Activated B cell treated with CpG ODN at 0.5 μM for 24 hours (primary cell): ENCODE results near the gene GH1. TPM values are rescaled to one million over a fixed set of nuclear protein-coding genes. Genes with fewer than 3 reads are reported as not detected.
"Not testable (repeated sequence)": the region's sequence is repeated elsewhere in the genome, so short reads cannot be mapped to it uniquely, and the experiment has no call there.

Experiments
- ATAC-seq: fragments of 200-7000 bp; cut with Tn5 transposase; one replicate; pipeline ENCODE4 v1.10.0; 2021; ENCODE audit warnings: low read depth, mild to moderate bottlenecking, moderate library complexity
- CTCF ChIA-PET: fragments of 350-600 bp; sonication (Branson Sonifier 250); formaldehyde crosslinking; loops from one replicate; lab custom pipeline; 2021; ENCODE audit warnings: antibody characterized with exemption; lab: Charles Lee
- POLR2A ChIA-PET: fragments of 350-600 bp; sonication (Branson Sonifier 250); formaldehyde crosslinking; loops from one replicate; lab custom pipeline; 2021; ENCODE audit warnings: antibody characterized with exemption; lab: Charles Lee
- DNase-seq: peaks from one replicate; pipeline ENCODE4 v3.0.0; 2022
- H3K27ac Mint-ChIP-seq: one replicate; pipeline ENCODE4 v1.8.0; 2020; ENCODE audit warnings: mixed read lengths
- H3K27me3 Mint-ChIP-seq: one replicate; pipeline ENCODE4 v1.8.0; 2021; ENCODE audit warnings: mixed read lengths
- H3K36me3 Mint-ChIP-seq: one replicate; pipeline ENCODE4 v1.8.0; 2021; ENCODE audit warnings: low read depth, mixed read lengths
- H3K4me1 Mint-ChIP-seq: one replicate; pipeline ENCODE4 v1.8.0; 2021; ENCODE audit warnings: mixed read lengths
- H3K4me3 Mint-ChIP-seq: one replicate; pipeline ENCODE4 v1.8.0; 2020; ENCODE audit warnings: mild to moderate bottlenecking, mixed read lengths
- H3K9me3 Mint-ChIP-seq: one replicate; pipeline ENCODE4 v1.8.0; 2020; ENCODE audit warnings: mixed read lengths
- intact Hi-C: fragments of 100-400 bp; cut with micrococcal nuclease; formaldehyde crosslinking; loops from one replicate; pipeline ENCODE4 v1.15.1; 2024
- total RNA-seq: library from RNA; stranded (reverse); gene quantifications from 2 replicates; pipeline ENCODE4 v1.2.3, GENCODE V29; 2022

GH1 gene
- total RNA-seq, 1 donor from 2014 or later = not detected

GRCh38 chr17:63903787-63904201 is 14.8 kb downstream of the GH1 start:
- POLR2A ChIA-PET, H3K27me3 Mint-ChIP-seq, H3K36me3 Mint-ChIP-seq, H3K4me3 Mint-ChIP-seq, intact Hi-C loops, H3K9me3 Mint-ChIP-seq, H3K27ac Mint-ChIP-seq, H3K4me1 Mint-ChIP-seq: not testable (repeated sequence)
- ATAC-seq (peak; percentile 83), DNase-seq (peak; percentile 13)
- CTCF ChIA-PET = interaction anchor here (0.7 to 9.4 kb wide), 11 partner anchors 9 to 229 kb away, joined by 3 to 80 read pairs (median 10); no protein-coding TSS in a partner anchor

- H3K27ac Mint-ChIP-seq, DNase-seq, ATAC-seq, H3K27me3 Mint-ChIP-seq, intact Hi-C loops, H3K36me3 Mint-ChIP-seq, H3K4me1 Mint-ChIP-seq, H3K4me3 Mint-ChIP-seq, H3K9me3 Mint-ChIP-seq: not testable (repeated sequence)
- CTCF ChIA-PET = interaction anchor here (0.6 to 9.4 kb wide), 7 partner anchors 10 to 244 kb away, joined by 3 to 80 read pairs (median 10); no protein-coding TSS in a partner anchor
- POLR2A ChIA-PET = interaction anchor here (0.6 to 1.0 kb wide), 2 partner anchors 228 to 580 kb away, joined by 4 to 7 read pairs; partner anchors contain the start of gene ERN1
Observed at GRCh38 chr17:63901971-63902370, 16.7 kb downstream of the GH1 start.

GRCh38 chr17:63898899-63899798 is 19.5 kb downstream of the GH1 start:
- H3K4me1 Mint-ChIP-seq, H3K36me3 Mint-ChIP-seq, POLR2A ChIA-PET, H3K9me3 Mint-ChIP-seq, intact Hi-C loops, H3K27ac Mint-ChIP-seq, H3K27me3 Mint-ChIP-seq, H3K4me3 Mint-ChIP-seq: not testable (repeated sequence)
- CTCF ChIA-PET = interaction anchor here (1.2 to 7.2 kb wide), 2 partner anchors 234 to 235 kb away, joined by 3 to 56 read pairs; no protein-coding TSS in a partner anchor
- DNase-seq = peak; percentile 10
- peak; percentile 30 for ATAC-seq

GRCh38 chr17:63896524-63897354 is 21.9 kb downstream of the GH1 start, which contains the start of gene CSH1:
CSH1 (minus strand) TSS chr17:63896574; CDS start chr17:63896511, 63 bp downstream.
- intact Hi-C loops, H3K4me1 Mint-ChIP-seq, CTCF ChIA-PET: not testable (repeated sequence)

GRCh38 chr17:63894821-63895220 is 23.8 kb downstream of the GH1 start:
- H3K27me3 Mint-ChIP-seq, H3K4me1 Mint-ChIP-seq, POLR2A ChIA-PET, intact Hi-C loops, H3K27ac Mint-ChIP-seq, H3K36me3 Mint-ChIP-seq, ATAC-seq, CTCF ChIA-PET, H3K4me3 Mint-ChIP-seq, H3K9me3 Mint-ChIP-seq: not testable (repeated sequence)
- peak; percentile 4 for DNase-seq

More at GRCh38 chr17:63896524-63897354, 21.9 kb downstream of the GH1 start, which contains the start of gene CSH1:
- DNase-seq = peak; percentile 3
- H3K27ac Mint-ChIP-seq, H3K27me3 Mint-ChIP-seq, POLR2A ChIA-PET, H3K36me3 Mint-ChIP-seq, H3K9me3 Mint-ChIP-seq, H3K4me3 Mint-ChIP-seq: not testable (repeated sequence)
- ATAC-seq = peak; percentile 67

GRCh38 chr17:63894021-63894420 is 24.6 kb downstream of the GH1 start:
- POLR2A ChIA-PET, CTCF ChIA-PET, H3K9me3 Mint-ChIP-seq, intact Hi-C loops, H3K4me3 Mint-ChIP-seq, ATAC-seq, H3K27ac Mint-ChIP-seq, DNase-seq, H3K27me3 Mint-ChIP-seq, H3K36me3 Mint-ChIP-seq, H3K4me1 Mint-ChIP-seq: not testable (repeated sequence)

- H3K27me3 Mint-ChIP-seq, H3K9me3 Mint-ChIP-seq, POLR2A ChIA-PET, H3K4me3 Mint-ChIP-seq, H3K4me1 Mint-ChIP-seq, intact Hi-C loops, DNase-seq, H3K36me3 Mint-ChIP-seq, ATAC-seq, H3K27ac Mint-ChIP-seq: not testable (repeated sequence)
- CTCF ChIA-PET = interaction anchor here (1.4 kb wide), 1 partner anchor 133 kb away, joined by 4 read pairs; no protein-coding TSS in a partner anchor
Observed at GRCh38 chr17:63892316-63893037, 26.2 kb downstream of the GH1 start.

GRCh38 chr17:63889026-63889848 is 29.4 kb downstream of the GH1 start:
- H3K27me3 Mint-ChIP-seq, H3K4me1 Mint-ChIP-seq, H3K4me3 Mint-ChIP-seq, DNase-seq, H3K9me3 Mint-ChIP-seq, H3K36me3 Mint-ChIP-seq: not testable (repeated sequence)
- intact Hi-C loops = loop anchor here (5.0 kb wide), 1 partner anchor 393 kb away; no protein-coding TSS in a partner anchor
- peak overlapping the region; percentile 35 for H3K27ac Mint-ChIP-seq
- ChIA-PET POLR2A (interaction anchor here (0.7 kb wide), 1 partner anchor 616 kb away, joined by 3 read pairs; no protein-coding TSS in a partner anchor), CTCF (interaction anchor here (0.6 to 2.0 kb wide), 10 partner anchors 11 to 530 kb away, joined by 3 to 6 read pairs (median 4); no protein-coding TSS in a partner anchor)
- peak; percentile 91 for ATAC-seq

GRCh38 chr17:63885119-63885518 is 33.5 kb downstream of the GH1 start:
- POLR2A ChIA-PET, H3K27me3 Mint-ChIP-seq, H3K4me1 Mint-ChIP-seq, H3K27ac Mint-ChIP-seq, DNase-seq, CTCF ChIA-PET, H3K4me3 Mint-ChIP-seq, H3K9me3 Mint-ChIP-seq, H3K36me3 Mint-ChIP-seq, ATAC-seq: not testable (repeated sequence)
- intact Hi-C loops = loop anchor here (5.0 kb wide), 1 partner anchor 397 kb away; no protein-coding TSS in a partner anchor

- H3K27ac Mint-ChIP-seq, H3K36me3 Mint-ChIP-seq: not testable (repeated sequence)
Observed at GRCh38 chr17:63882626-63883126, 36.0 kb downstream of the GH1 start.

More at GRCh38 chr17:63882626-63883126, 36.0 kb downstream of the GH1 start:
- H3K27me3 Mint-ChIP-seq, H3K4me3 Mint-ChIP-seq, H3K9me3 Mint-ChIP-seq, DNase-seq, intact Hi-C loops, ATAC-seq: not testable (repeated sequence)
- POLR2A ChIA-PET = interaction anchor here (0.7 kb wide), 2 partner anchors 23 to 64 kb away, joined by 3 to 7 read pairs; no protein-coding TSS in a partner anchor
- H3K4me1 Mint-ChIP-seq = peaks cover 11% of the 10 kb centered on the region
- CTCF ChIA-PET = interaction anchor here (1.0 to 2.3 kb wide), 3 partner anchors 13 to 64 kb away, joined by 3 to 6 read pairs (median 3); no protein-coding TSS in a partner anchor
